SK-MEL-5 (cell line): ENCODE measurements around the gene NFASC. TPM values are rescaled to one million over a fixed set of nuclear protein-coding genes. Genes with fewer than 3 reads are reported as not detected.

Experiments
- DNase-seq: peaks from one replicate; pipeline ENCODE4 v3.0.0-alpha.2; 2016; ENCODE audit warnings: low read depth, low spot score
- in situ Hi-C: cut with HindIII; loops from 2 replicates; pipeline ENCODE4 v1.10.0; 2016; ENCODE audit warnings: low sequenced_read_pairs, high pct_unique_total_duplicates, low pct_unique_long_range_greater_than_20kb
- total RNA-seq: library from RNA; depleted of rRNA; stranded (reverse); fragments of >200 nt; shearing (Covaris generic); gene quantifications from 2 replicates; pipeline ENCODE4 v1.2.3, GENCODE V29; 2014

Gene NFASC
- total RNA-seq, 1 experiment from 2014 or later: 1.7 TPM

- no peak for DNase-seq
- in situ Hi-C loops: no loop called here
Observed at GRCh38 chr1:204961765-204962419, 91.2 kb downstream of the NFASC start.

DNA sequence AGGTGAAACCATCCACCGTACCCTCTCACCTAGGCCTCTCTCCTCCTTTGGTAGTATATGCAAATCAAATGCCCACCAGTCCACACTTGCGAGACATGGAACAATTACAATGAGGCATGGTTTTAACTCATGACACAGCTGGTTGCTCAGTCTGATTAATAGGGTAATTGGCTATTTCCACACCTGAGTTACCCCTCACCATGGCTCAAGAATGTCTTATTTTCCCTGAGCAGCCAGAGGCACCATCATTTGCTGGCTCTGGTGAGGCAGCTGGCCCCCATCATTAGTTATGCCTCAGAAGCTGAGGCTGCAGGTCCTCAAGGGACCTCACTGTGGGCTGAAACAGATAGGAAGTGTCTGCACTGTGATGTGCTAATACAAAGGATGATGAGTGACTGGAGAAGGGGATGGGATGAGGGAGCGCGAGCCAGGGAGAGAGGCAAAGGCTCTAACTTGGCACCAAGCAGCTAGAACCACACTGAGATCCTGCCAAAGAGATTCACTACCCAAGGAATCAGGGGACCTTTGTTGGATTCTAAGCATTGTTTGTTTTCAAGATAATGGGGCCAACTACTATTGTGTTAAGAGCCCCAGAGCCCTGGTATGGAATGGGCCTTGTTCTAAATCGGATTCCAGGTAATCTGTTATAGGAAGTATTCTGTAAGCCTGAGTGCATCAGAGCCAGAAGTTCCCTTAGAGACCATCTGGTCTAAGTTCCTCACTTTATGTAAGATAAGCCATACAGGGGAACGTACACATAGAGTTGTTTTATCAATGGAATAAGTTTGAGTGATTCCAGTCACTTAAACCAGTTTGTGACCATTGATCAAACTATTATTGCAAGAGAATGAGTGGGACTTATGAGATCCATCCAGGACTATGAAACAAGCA lies 92.3 kb downstream of the NFASC start:
- no peak for DNase-seq
- in situ Hi-C loops: no loop called here

- no peak for DNase-seq
- in situ Hi-C loops: no loop called here
Observed at GRCh38 chr1:204967451-204967850, 96.8 kb downstream of the NFASC start.

GRCh38 chr1:204968135-204968534 lies 97.5 kb downstream of the NFASC start:
- in situ Hi-C loops: no loop called here
- no peak for DNase-seq

- DNase-seq: no peak
- in situ Hi-C loops: no loop called here
Observed at GRCh38 chr1:204968951-204969350, 98.3 kb downstream of the NFASC start.

DNA sequence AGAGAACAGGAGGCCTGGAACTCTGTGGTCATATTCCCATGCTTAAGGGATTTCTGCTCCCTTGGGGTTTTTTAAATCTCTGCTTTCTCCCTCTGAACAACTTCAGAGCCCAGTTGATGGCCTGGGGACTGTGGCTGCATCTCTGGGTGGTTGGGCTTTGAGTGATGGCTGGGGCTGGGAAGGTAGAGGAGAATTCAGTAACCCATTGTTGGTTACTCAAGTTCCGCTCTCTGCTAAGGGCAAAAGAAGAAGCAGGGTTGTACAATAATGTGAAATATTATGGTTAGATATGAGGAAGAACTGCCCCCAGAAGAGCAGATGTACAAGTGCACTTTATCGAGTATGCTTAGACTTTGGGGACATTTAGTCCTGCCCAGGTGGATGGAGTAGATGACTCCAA lies 100.3 kb downstream of the NFASC start:
- in situ Hi-C loops: no loop called here

GRCh38 chr1:204971517-204972336 lies 101.1 kb downstream of the NFASC start:
- in situ Hi-C loops: no loop called here

More for the DNA sequence above, 100.3 kb downstream of the NFASC start:
- DNase-seq: no peak

GRCh38 chr1:204972426-204972825 lies 101.8 kb downstream of the NFASC start:
- in situ Hi-C loops: no loop called here
- no peak for DNase-seq

More at GRCh38 chr1:204971517-204972336, 101.1 kb downstream of the NFASC start:
- peak; percentile 14 for DNase-seq

- in situ Hi-C loops: no loop called here
- DNase-seq: no peak
Observed at GRCh38 chr1:204973449-204973848, 102.8 kb downstream of the NFASC start.

DNA sequence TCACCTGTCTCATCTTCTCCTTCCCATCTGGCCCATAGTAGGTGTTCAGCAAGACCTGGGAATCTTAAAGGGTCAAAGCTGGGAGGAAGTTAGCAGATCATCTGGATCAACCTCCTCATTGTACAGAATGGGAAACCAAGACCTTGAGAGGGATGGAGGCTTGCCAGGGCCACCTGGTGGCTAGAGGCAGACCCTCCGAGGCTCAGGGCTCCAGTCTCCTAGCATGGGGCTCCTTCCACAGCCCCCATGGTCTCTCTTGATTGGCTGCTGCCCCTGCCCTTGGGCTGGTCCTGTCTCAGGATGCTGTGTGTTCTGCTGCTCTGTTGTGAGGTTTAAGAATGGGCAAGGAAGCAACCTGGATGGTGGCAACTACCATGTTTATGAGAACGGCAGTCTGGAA lies 103.7 kb downstream of the NFASC start:
- in situ Hi-C loops: no loop called here
- no peak for DNase-seq

GRCh38 chr1:204975021-204975420 lies 104.4 kb downstream of the NFASC start:
- in situ Hi-C loops: no loop called here
- DNase-seq: no peak

GRCh38 chr1:204975568-204976235 lies 105.0 kb downstream of the NFASC start:
- in situ Hi-C loops: no loop called here
- DNase-seq: peak; percentile 74

DNA sequence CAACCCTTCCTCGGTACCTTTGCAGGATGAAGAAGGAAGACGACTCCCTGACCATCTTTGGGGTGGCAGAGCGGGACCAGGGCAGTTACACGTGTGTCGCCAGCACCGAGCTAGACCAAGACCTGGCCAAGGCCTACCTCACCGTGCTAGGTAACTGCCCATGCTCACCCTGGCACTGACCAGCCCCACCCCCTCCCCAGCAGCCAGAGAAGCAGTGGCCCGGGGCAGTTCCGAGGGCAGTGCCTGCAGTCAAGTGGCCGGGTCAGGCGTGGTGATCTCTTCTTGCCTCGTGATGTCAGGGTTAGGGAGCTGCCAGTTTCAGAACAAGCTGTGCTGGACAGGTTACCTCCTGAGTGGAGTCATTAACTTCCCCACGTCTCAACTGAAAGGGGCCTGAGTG lies 106.0 kb downstream of the NFASC start:
- in situ Hi-C loops: no loop called here

DNA sequence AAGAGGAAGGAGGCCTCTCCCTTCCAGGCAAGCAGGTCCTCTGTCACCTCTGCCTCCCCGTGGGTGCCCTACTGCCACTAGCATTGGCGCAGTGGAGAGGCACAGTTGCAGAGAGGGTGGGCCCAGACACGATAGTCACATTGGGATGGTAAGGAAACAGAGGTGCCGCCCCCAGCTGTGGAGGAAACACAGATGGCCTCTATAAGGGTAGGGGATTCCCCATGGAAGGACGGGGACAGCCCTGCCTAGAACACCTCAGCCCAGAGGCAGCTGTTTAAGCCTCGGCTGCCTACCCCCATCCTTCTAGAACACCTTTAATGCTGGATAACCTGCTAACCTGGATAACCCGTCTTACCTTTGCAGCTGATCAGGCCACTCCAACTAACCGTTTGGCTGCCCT lies 106.7 kb downstream of the NFASC start:
- in situ Hi-C loops: no loop called here
- no peak for DNase-seq

More for the DNA sequence above, 106.0 kb downstream of the NFASC start:
- no peak for DNase-seq

GRCh38 chr1:204978782-204979181 lies 108.1 kb downstream of the NFASC start:
- in situ Hi-C loops: no loop called here
- no peak for DNase-seq

GRCh38 chr1:204979306-204979705 lies 108.6 kb downstream of the NFASC start:
- DNase-seq: no peak
- in situ Hi-C loops: no loop called here

GRCh38 chr1:204979891-204980649 lies 109.4 kb downstream of the NFASC start:
- in situ Hi-C loops: no loop called here
- DNase-seq: no peak
